NCI-H1105 (cell line): ENCODE data around the gene ALDH1L2.

Source experiments
- DNase-seq: peaks from one replicate; lab custom pipeline; 2025; lab: John Stamatoyannopoulos, UW

Gene ALDH1L2

GRCh38 chr12:105083551-105084105, 630 bp downstream of the ALDH1L2 start:
- no peak for DNase-seq

GRCh38 chr12:105083031-105083430, 1.2 kb downstream of the ALDH1L2 start:
- DNase-seq = no peak

GRCh38 chr12:105078712-105079570, 5.3 kb downstream of the ALDH1L2 start:
- no peak for DNase-seq

GRCh38 chr12:105077435-105077834, 6.8 kb downstream of the ALDH1L2 start:
- DNase-seq = no peak

- DNase-seq = no peak
Observed at GRCh38 chr12:105076913-105077312, 7.3 kb downstream of the ALDH1L2 start.

- no peak for DNase-seq
Observed at GRCh38 chr12:105076098-105076497, 8.2 kb downstream of the ALDH1L2 start.

- DNase-seq = no peak
Observed at GRCh38 chr12:105072888-105073488, 11.3 kb downstream of the ALDH1L2 start.

- no peak for DNase-seq
Observed at GRCh38 chr12:105071981-105072380, 12.3 kb downstream of the ALDH1L2 start.

GRCh38 chr12:105069936-105070702, 14.1 kb downstream of the ALDH1L2 start:
- no peak for DNase-seq

- no peak for DNase-seq
Observed at GRCh38 chr12:105067511-105068031, 16.7 kb downstream of the ALDH1L2 start.

- peak; percentile 6 for DNase-seq
Observed at GRCh38 chr12:105064564-105065178, 19.6 kb downstream of the ALDH1L2 start.

- no peak for DNase-seq
Observed at GRCh38 chr12:105060715-105061378, 23.4 kb downstream of the ALDH1L2 start.

- no peak for DNase-seq
Observed at GRCh38 chr12:105057174-105057573, 27.1 kb downstream of the ALDH1L2 start.

GRCh38 chr12:105053116-105053572, 31.1 kb downstream of the ALDH1L2 start:
- peak; percentile 69 for DNase-seq

- DNase-seq = no peak
Observed at GRCh38 chr12:105051981-105052380, 32.3 kb downstream of the ALDH1L2 start.

- no peak for DNase-seq
Observed at GRCh38 chr12:105048315-105048714, 35.9 kb downstream of the ALDH1L2 start.

- no peak for DNase-seq
Observed at GRCh38 chr12:105047308-105047707, 37.0 kb downstream of the ALDH1L2 start.

GRCh38 chr12:105041186-105041585, 43.1 kb downstream of the ALDH1L2 start:
- no peak for DNase-seq

GRCh38 chr12:105040476-105040875, 43.8 kb downstream of the ALDH1L2 start:
- DNase-seq = no peak

- no peak for DNase-seq
Observed at GRCh38 chr12:105036937-105037649, 47.2 kb downstream of the ALDH1L2 start.
